ENCODE measurements around the gene CEP97. TPM values are rescaled to one million over a fixed set of nuclear protein-coding genes. Genes with fewer than 3 reads are reported as not detected.

CEP97 gene
- total RNA-seq, 1 experiment from 2014 or later: 12.0 TPM

- DNase-seq (ENCODE audit: low spot score) (no peak), ATAC-seq (no peak)
- Mint-ChIP-seq H3K4me3 (peak overlapping the region; percentile 95), H3K4me1 (peaks cover 28% of the 10 kb centered on the region), H3K36me3 (peaks cover 19% of the 10 kb centered on the region), H3K9me3 (no peaks in the 10 kb centered on the region), H3K27me3 (ENCODE audit: low read depth) (no peaks in the 10 kb centered on the region), H3K27ac (peak overlapping the region; percentile 98)
- TF ChIP-seq, protein P1, sequence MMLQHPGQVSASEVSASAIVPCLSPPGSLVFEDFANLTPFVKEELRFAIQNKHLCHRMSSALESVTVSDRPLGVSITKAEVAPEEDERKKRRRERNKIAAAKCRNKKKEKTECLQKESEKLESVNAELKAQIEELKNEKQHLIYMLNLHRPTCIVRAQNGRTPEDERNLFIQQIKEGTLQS (CRISPR knock-in tag; conservative IDR thresholded peaks at IDR 0.05): no peak
- TF ChIP-seq GRHL2 (CRISPR knock-in tag; IDR thresholded peaks at IDR 0.05; ENCODE audit: insufficient replicate concordance, severe bottlenecking): no peak
- 0 out of 2 replicates have a peak, but pooled peaks have one; percentile 2 for TF ChIP-seq MYBL2 (CRISPR knock-in tag; IDR thresholded peaks at IDR 0.05)
- peak; percentile 81; the same call in 1 of the 2 replicates for TF ChIP-seq GTF2I (CRISPR knock-in tag; conservative IDR thresholded peaks at IDR 0.05)
- no peak for TF ChIP-seq CREB1 (CRISPR knock-in tag; IDR thresholded peaks at IDR 0.05)
- no peak for TF ChIP-seq NFATC4 (CRISPR knock-in tag; IDR thresholded peaks at IDR 0.05)
- no peak for TF ChIP-seq CDX4 (CRISPR knock-in tag; IDR thresholded peaks at IDR 0.05; ENCODE audit: borderline replicate concordance)
- TF ChIP-seq HMGA2 (CRISPR knock-in tag; IDR thresholded peaks at IDR 0.05): no peak
- TF ChIP-seq ZNF532 (CRISPR knock-in tag; IDR thresholded peaks at IDR 0.05; ENCODE audit: borderline replicate concordance): no peak
- ChIA-PET CTCF (interaction anchor here (0.7 to 4.2 kb wide), 4 partner anchors 10 to 102 kb away, joined by 3 to 23 read pairs (median 5); partner anchors contain the start of genes PCNP and RPL24), POLR2A (interaction anchor here (0.5 to 3.7 kb wide), 11 partner anchors 9 to 182 kb away, joined by 3 to 34 read pairs (median 4); partner anchors contain the start of genes CEP97, NFKBIZ, PCNP and RPL24)
These were observed 48.7 kb upstream of the CEP97 start for GRCh38 chr3:101675709-101676215.

DNA sequence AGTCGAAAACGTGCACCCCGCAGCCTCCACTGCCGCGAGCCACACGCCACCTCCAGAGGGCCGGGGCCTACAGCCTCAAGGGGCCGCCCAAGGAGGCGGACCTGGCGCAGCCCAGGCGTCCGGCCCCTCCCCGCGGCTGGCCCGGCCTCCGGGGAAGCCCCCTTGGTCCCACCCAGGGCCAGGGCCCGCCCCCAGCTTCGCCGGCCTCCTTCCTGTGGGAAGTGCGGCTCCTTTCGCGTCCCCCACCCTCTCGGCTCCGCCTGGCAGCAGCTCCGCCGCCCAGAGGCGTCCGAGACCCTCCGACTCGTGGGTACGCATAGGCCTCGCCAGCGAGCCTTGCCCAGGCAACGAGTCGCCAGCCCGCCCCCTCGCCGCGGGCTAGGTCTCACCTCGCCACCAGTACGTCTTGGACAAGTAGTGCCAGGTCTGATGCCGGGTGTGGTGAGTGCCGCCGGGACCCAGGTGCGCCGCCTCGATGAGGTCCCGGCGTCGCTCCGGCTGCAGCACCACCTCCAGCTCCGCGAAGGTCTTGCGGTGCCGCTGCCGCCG lies 48.1 kb upstream of the CEP97 start:
- ChIA-PET POLR2A (interaction anchor here (0.5 to 3.7 kb wide), 11 partner anchors 8 to 181 kb away, joined by 3 to 34 read pairs (median 4); partner anchors contain the start of genes CEP97, NFKBIZ, PCNP and RPL24), CTCF (interaction anchor here (0.9 to 4.2 kb wide), 4 partner anchors 9 to 103 kb away, joined by 3 to 23 read pairs (median 8); partner anchors contain the start of genes CEP97, PCNP and RPL24)
- Mint-ChIP-seq H3K27me3 (ENCODE audit: low read depth) (no peaks in the 10 kb centered on the region), H3K36me3 (peaks cover 19% of the 10 kb centered on the region), H3K9me3 (no peaks in the 10 kb centered on the region), H3K4me1 (peaks cover 28% of the 10 kb centered on the region), H3K27ac (peak overlapping the region; percentile 98), H3K4me3 (peak overlapping the region; percentile 95)
- peak; percentile 97 for DNase-seq (ENCODE audit: low spot score)
- ATAC-seq: peak; percentile 87
- TF ChIP-seq, protein P2, sequence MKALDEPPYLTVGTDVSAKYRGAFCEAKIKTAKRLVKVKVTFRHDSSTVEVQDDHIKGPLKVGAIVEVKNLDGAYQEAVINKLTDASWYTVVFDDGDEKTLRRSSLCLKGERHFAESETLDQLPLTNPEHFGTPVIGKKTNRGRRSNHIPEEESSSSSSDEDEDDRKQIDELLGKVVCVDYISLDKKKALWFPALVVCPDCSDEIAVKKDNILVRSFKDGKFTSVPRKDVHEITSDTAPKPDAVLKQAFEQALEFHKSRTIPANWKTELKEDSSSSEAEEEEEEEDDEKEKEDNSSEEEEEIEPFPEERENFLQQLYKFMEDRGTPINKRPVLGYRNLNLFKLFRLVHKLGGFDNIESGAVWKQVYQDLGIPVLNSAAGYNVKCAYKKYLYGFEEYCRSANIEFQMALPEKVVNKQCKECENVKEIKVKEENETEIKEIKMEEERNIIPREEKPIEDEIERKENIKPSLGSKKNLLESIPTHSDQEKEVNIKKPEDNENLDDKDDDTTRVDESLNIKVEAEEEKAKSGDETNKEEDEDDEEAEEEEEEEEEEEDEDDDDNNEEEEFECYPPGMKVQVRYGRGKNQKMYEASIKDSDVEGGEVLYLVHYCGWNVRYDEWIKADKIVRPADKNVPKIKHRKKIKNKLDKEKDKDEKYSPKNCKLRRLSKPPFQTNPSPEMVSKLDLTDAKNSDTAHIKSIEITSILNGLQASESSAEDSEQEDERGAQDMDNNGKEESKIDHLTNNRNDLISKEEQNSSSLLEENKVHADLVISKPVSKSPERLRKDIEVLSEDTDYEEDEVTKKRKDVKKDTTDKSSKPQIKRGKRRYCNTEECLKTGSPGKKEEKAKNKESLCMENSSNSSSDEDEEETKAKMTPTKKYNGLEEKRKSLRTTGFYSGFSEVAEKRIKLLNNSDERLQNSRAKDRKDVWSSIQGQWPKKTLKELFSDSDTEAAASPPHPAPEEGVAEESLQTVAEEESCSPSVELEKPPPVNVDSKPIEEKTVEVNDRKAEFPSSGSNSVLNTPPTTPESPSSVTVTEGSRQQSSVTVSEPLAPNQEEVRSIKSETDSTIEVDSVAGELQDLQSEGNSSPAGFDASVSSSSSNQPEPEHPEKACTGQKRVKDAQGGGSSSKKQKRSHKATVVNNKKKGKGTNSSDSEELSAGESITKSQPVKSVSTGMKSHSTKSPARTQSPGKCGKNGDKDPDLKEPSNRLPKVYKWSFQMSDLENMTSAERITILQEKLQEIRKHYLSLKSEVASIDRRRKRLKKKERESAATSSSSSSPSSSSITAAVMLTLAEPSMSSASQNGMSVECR (CRISPR knock-in tag; IDR thresholded peaks at IDR 0.05; ENCODE audit: borderline replicate concordance): no peak
- TF ChIP-seq NR3C1 (CRISPR knock-in tag; conservative IDR thresholded peaks at IDR 0.05; ENCODE audit: low read depth) (no peak), ATF1 (CRISPR knock-in tag; IDR thresholded peaks at IDR 0.05) (no peak), TEAD1 (CRISPR knock-in tag; IDR thresholded peaks at IDR 0.05) (0 out of 2 replicates have a peak, but pooled peaks have one; percentile 46), E2F1 (CRISPR knock-in tag; IDR thresholded peaks at IDR 0.05) (0 out of 2 replicates have a peak, but pooled peaks have one; percentile 70), MYBL2 (CRISPR knock-in tag; IDR thresholded peaks at IDR 0.05) (0 out of 2 replicates have a peak, but pooled peaks have one; percentile 12), TCF7 (CRISPR knock-in tag; IDR thresholded peaks at IDR 0.05; ENCODE audit: low read depth) (0 out of 2 replicates have a peak, but pooled peaks have one; percentile 69), ZNF317 (CRISPR knock-in tag; IDR thresholded peaks at IDR 0.05; ENCODE audit: borderline replicate concordance, low read depth) (no peak), ETV6 (CRISPR knock-in tag; IDR thresholded peaks at IDR 0.05) (no peak), GRHL2 (CRISPR knock-in tag; IDR thresholded peaks at IDR 0.05; ENCODE audit: insufficient replicate concordance, severe bottlenecking) (no peak), SMAD3 (CRISPR knock-in tag; IDR thresholded peaks at IDR 0.05; ENCODE audit: borderline replicate concordance) (no peak)
- TF ChIP-seq, protein P3, sequence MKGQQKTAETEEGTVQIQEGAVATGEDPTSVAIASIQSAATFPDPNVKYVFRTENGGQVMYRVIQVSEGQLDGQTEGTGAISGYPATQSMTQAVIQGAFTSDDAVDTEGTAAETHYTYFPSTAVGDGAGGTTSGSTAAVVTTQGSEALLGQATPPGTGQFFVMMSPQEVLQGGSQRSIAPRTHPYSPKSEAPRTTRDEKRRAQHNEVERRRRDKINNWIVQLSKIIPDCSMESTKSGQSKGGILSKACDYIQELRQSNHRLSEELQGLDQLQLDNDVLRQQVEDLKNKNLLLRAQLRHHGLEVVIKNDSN (CRISPR knock-in tag; IDR thresholded peaks at IDR 0.05): peak; percentile 20; the same call in 1 of the 2 replicates
- TF ChIP-seq, protein P4, sequence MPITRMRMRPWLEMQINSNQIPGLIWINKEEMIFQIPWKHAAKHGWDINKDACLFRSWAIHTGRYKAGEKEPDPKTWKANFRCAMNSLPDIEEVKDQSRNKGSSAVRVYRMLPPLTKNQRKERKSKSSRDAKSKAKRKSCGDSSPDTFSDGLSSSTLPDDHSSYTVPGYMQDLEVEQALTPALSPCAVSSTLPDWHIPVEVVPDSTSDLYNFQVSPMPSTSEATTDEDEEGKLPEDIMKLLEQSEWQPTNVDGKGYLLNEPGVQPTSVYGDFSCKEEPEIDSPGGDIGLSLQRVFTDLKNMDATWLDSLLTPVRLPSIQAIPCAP (CRISPR knock-in tag; IDR thresholded peaks at IDR 0.05): peak; percentile 44; the same call in 1 of the 2 replicates

All from WTC11 (cell line).